GM18517 (cell line): ENCODE results near the gene FUT3.
A peak's percentile ranks its signal among the peaks of the same experiment; 100 is the strongest.
"Not testable (repeated sequence)": the region's sequence is repeated elsewhere in the genome, so short reads cannot be mapped to it uniquely, and the experiment has no call there.

Experiments used
- ATAC-seq: cut with Tn5 transposase; IDR thresholded peaks from one replicate; pipeline ENCODE4 v1.9.1; 2021; ENCODE audit warnings: mild to moderate bottlenecking, moderate library complexity; ENCODE audit not compliant: unreplicated experiment

The FUT3 gene

GRCh38 chr19:5850189-5850588 lies 1.1 kb downstream of the FUT3 start:
- ATAC-seq: no peak

DNA sequence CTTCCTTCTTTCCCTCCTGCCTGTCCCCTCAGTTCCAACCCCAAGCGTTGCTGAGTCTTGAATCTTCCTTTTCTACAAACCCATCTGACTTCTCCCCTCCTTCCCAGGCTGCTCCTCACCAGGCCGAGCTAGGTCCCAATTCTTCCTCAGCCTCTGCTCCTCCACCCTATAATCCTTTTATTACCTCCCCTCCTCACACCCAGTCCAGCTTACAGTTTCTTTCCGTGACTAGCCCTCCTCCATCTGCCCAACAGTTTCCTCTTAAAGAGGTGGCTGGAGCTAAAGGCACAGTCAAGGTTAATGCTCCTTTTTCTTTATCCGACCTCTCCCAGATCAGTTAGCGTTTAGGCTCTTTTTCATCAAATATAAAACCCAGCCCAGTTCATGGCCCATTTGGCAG lies 2.6 kb downstream of the FUT3 start:
- not testable (repeated sequence) for ATAC-seq

DNA sequence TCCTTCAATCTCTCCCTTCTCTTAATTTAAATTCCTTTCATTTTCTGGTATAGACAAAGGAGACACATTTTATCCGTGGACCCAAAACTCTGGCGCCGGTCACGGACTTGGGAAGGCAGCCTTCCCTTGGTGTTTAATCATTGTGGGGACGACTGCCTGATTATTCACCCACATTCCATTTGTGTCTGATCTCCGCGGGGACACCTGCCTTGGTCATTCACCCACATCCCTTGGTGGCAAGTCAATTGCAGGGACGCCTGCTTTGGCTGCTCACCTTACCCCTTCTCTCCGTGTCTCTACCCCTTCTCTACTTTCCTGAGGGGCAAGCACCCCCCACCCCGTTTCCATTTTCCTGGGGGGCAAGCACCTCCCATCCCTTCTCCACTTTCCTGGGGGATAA lies 3.4 kb downstream of the FUT3 start:
- ATAC-seq: not testable (repeated sequence)

- ATAC-seq: no peak
These were observed 6.5 kb downstream of the FUT3 start for GRCh38 chr19:5844456-5845433.

DNA sequence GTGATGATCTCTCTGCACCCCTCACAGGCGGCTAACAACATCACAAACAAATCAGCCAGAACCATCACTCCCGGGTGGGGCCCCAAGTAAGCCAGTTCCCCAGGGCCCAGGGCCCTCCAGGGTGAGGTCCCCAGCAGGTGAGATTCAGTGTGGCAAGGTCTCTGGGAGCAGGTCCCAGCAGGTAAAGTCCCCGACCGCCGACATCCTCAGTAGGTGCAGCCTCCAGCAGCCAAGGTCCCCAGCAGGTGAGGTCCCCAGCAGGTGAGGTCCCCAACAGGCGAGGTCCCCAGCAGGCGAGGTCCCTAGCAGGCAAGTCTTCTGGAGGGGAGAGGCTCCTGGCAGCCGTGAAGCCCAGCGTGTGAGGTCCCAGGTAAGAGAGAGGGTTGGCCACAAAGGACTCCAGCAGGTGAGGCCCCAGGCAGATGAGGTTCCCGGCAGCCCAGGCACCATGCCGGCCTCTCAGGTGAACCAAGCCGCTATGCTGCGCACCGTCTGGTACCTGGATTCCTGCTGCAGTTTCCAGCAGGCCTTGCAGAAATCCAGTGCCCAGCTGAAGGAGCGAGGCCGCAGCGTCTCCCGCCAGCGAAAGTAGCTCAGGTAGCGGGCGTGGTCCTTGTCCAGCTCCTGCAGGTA lies 7.8 kb downstream of the FUT3 start:
- ATAC-seq: no peak

DNA sequence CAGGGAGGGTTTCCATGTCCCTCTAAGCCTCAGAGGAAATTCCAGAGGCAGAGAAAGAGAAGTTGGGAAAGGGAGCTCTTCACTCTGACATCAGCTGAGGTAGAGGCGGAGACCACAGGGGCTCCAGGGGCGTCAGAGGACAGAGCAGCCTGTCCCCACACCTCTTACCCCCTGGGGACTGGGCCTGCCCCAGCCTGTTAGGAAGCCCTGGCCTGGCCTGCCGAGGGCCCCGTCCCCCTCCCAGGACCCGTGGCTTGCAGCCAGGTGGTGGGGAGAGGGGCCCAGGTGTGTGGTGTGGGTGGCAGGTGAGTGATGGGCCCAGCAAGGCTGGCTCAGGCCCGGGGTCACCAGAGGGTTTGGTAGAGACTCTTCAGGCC lies 9.5 kb downstream of the FUT3 start:
- ATAC-seq: not testable (repeated sequence)

DNA sequence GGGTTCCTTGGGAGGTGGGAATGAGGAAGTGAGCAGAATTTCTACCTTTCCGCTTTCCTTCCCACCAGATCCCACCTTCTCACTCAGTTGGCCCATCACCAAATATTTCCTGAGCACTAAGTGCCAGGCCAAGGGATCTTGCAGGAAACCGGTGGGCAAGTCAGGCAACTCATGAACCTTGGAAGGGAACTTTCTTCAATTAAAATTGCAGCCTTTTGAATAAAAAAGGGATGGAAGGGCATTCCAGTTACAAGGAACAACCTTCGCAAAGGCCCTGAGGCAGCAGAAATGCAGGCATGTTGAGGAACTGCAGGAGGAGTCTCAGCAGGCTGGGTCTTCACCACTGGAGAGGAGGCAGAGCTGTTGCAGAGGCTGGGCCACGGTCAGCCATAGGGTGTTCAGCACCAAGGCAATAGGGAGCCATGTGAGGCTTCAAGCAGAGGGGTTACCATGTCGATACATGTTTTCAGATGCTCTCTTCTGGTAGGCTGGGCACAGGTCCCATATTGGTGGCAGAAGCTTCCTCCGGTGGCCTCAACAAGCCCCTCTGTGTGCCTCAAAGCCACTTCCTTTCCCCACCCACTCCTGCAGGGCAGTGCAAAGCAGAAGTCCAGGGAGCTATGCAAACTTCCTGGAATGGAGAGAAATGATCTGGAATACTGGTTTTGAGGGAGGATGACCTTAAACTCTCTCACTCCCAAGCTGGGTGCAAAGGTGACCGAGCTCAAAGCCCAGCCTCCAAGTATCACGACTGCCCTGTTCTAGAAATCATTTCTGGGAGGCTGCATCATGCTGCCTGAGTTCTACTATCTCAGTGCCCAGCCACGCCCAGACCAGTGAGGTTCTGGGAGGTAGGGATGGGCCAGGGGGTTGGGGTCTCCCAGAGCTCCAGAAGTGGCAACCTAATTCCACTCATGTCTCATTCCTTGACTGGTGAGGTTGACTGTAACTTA lies 11.9 kb downstream of the FUT3 start, which contains the start of gene FUT6:
Gene FUT6 (minus strand): TSS at position 638 of the 953 bp plus-strand sequence. CDS start 7,135 bp downstream, outside the sequence.
- no peak for ATAC-seq

- ATAC-seq: no peak
These were observed 12.7 kb downstream of the FUT3 start for GRCh38 chr19:5838353-5839064.

- no peak for ATAC-seq
These were observed 13.4 kb downstream of the FUT3 start for GRCh38 chr19:5837761-5838352.

GRCh38 chr19:5832527-5833216 lies 18.6 kb downstream of the FUT3 start:
- no peak for ATAC-seq

- no peak for ATAC-seq
These were observed 19.2 kb downstream of the FUT3 start for GRCh38 chr19:5832061-5832460.

GRCh38 chr19:5831159-5831558 lies 20.1 kb downstream of the FUT3 start:
- ATAC-seq: no peak

- ATAC-seq: no peak
These were observed 21.5 kb downstream of the FUT3 start for GRCh38 chr19:5829567-5830310.

DNA sequence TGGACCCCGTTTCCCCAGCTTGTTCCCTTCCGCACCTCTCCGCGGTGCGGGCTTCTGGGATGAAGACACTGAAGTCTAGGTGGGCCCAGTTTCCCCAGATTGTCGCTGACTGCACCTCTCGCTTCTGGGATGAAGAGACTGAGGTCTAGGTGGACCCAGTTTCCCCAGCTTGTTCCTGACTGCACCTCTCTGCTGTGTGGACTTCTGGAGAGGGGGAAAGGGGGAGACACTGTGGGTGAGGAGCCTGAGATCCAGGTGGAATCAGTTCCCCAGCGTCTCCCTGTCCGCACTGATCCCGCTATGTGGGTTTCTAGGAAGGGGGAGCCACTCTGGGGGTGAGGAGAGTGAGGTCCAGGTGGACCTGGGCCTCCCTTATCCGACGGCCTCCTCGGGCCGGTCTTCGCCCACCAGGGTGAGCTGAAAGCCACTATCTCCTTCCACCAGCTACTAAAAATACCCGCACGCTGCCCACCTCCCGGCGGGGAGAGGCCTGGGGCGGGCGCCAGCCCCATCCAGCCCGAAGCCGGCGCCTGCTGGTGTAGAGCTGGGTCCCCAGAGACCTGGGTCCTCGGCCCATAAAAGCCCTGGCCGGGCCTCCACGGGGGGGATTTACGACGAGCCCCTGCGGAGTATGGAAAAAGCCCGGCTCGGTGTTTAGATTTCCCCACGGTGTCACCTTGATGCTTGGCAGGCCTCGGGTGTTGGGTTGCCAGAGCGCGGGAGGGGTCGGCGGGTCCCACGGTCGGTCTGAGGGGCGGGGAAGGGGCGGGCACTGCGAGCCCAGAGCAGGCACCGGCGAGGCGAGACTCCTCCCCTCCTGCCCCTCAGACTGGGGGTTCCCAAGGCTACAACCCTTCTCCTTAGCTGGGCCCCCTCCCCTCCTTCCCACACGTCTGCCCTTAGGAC lies 22.3 kb downstream of the FUT3 start:
- ATAC-seq: no peak

- peak; percentile 83 for ATAC-seq
These were observed 23.2 kb downstream of the FUT3 start for GRCh38 chr19:5827891-5828660.

DNA sequence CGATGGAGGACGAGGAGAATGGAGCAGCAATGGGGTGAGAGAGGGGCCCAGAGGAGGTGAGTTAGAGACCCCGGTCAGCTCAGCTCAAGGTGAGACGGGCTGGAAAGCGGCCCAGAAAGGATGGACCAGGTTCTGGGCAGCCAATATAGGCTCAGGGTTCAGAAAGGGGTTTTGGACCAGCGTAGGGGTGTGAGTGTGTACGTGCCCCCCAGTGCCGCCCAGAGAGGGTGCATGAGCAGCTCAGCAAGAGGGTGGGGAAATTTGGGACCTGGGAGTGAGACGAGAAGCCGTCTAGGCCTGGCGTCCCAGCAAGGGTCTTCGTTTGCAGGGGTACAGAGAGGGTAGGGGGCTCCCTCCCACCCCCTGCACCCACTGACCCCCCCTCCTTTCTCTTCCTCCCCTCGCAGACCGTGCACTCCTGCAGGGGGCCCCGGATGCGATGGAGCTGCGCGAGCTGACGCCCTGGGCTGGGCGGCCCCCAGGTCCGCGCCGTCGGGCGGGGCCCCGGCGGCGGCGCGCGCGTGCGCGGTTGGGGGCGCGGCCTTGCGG lies 23.8 kb downstream of the FUT3 start:
- no peak for ATAC-seq
